Activated CD4-positive, CD25-positive, alpha-beta regulatory T cell (primary cell): Measurements from ENCODE around the gene CYP19A1.

Experiments used
- DNase-seq, 4 experiments: peaks; one replicate each; lab custom pipeline; 2025; lab: John Stamatoyannopoulos, UW

The CYP19A1 gene

DNA sequence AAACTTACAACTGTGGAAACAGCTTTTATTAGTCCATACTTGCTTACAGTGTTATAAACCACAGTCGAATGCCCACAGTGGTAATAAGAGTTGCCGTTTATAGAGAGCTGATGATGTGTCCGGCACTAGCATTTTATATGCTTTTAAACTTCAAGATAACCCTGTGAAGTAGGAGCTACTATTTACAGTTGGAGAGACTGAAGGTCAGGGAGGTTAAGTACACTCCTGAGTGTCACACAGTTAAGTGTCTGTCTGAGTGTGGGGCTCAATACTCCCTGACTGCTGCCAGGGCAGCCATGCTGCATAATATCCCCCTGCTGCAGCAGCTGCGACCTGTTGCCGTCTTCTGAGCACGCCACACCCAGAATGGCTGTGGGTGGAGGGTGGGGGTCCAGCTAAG lies 153.8 kb downstream of the CYP19A1 start:
- no peak for DNase-seq

DNA sequence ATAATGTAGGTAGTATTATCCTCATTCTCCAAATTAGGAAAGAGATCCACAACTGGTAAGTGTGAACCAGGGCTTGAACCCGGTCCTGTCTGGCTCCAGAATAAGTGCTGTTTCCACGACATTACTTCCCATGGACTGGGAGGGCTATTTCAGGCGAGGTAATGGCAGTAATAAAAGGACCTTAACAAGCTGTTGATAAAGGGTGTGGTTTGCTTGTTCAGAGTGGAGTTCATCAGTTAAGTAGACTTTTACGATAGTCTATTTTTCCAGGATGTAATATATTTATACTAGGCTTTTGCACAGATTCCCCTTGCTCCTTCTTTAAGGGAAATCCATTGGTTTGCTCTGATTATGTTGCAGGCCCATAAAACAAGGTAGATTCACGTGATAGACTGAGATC lies 155.3 kb downstream of the CYP19A1 start:
- DNase-seq: no peak

DNA sequence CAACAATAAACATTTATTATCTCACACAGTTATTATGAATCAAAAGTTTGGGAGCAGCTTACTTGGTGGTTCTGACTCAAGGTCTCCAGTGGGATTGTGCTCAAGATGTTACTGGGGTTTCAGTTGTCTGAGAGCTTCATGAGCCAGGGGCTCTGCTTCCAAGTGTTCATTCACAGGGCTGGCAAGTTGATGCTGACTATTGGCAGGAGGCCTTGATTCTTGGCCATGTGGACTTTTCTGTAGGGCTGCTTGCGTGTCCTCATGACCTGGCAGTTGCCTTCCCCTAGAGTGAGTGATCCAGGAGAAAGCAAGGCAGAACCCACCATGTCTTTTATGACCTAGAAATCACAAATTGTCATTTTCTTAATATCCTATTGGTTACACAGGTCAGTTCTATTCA lies 156.5 kb downstream of the CYP19A1 start:
- no peak for DNase-seq

DNA sequence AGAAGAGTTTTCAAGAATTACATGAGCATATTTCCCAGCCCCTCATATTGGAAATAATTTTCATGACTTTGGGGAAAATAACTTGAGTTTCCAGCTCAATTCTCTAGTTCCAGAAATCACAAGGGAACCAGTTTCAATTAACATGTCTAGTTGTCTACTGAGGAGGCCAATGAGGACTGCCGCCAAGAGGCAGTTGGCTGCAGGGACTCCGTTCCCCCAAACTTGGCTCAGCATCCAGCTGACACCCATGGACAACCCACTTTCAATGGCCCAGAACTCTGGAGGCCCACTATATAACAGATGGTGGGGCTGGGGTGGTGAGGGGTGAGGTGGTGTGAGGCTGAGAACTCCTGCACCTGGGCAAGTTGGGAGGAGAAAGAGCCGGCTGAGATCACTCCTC lies 157.2 kb downstream of the CYP19A1 start:
- DNase-seq: no peak

DNA sequence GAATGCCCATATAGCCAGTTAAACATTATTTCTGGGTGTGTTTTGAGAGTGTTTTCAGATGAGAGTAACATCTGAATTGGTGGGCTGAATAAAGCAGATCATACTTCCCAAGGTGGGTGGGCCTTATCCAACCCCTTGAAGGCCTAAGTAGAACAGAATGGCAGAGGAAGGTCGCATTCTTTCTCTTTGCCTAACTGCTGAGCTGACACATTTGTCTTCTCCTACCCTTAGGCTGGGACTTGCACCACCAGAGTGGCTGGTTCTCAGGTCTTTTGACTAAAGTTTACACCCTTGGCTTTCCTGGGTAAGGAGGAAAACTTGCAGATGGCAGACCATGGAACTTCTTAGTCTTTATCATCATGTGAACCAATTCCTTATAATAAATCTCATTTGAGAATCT lies 157.9 kb downstream of the CYP19A1 start:
- no peak for DNase-seq

DNA sequence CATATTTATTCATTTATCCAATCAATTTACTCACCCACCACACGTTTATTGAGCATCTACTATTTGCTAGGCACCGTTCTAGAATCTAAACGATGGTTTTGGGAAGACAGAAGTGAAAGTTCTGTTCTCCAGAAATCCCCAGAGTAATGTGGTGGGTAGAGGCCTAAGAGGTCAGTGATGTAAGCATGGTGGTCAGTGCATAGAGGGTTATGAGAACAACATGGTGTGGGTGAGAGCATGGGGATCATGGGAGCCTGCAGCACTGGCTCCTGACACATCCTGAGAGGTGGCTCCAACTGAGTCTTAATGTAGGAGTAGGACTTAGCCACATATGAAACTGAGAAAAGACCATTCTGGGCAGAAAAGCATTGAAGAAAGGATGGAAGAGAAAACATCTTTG lies 158.4 kb downstream of the CYP19A1 start:
- DNase-seq: no peak

DNA sequence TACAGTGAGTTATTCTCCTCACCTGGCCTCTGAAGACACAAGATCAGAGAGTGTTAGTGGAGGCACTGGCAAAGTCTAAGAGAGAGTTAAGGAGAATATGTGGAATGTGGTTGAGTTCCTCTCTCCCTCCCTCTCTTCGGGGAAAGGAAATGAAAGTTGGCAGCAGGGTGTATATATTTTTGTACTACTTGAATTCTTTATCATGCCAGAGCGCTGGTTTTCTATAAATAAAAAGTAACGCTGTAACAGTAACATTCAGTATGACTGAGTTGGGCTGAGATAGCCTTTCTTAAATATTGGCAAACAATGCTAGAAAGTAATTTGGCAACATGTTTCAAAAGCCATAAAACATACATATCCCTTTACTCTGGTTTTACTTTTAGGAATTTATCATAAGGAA lies 166.2 kb downstream of the CYP19A1 start:
- DNase-seq: no peak

DNA sequence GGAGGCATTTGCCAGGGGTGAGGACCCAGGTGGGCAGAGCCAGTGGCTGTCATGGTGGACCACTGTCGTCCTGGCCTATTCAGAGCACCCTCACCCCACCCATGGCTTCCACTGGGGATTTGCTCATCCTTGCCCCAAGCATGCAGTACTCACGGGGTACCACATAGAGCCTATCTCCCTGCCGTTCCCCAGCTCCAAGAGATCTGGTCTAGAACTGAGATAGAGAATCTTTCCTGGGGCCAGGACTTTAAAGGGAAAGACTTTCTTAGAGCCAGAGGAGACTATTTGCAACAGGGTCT lies 166.8 kb downstream of the CYP19A1 start:
- DNase-seq: no peak

DNA sequence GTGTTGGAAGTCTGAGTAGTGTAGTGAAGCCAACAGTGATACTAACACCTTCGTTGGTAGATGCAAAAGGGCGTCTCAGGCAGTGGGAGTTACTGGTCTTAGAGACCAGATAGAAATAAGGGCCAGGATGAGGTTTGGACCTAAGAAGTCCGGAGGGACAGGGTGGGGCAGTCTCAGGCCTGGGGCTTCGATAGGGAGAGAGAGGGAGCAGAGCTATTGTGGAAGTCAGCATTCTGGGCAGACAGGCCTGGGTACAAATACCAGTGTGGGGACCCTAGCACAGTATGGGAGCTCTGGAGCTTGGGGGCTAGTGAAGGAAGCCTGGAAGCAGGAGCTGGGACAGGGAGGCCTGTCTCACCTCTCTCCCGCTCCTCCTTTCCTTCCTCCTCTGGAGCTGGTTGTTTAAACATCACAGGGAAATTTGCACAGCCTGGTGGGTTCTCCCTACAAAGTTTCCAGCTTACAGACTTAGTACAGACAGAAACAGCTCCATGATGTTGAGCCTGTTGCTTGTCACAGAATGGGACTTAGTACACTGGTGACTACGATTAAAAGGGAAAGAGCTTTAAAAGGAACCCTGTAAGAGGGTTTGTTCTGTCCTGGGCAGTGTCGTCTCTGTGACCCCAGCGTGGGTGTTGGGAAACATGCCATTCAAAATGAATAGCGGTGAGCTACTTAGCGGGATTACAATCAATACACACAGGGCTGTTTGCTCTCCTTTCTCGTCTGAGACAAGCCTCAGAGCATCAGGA lies 167.3 kb downstream of the CYP19A1 start:
- DNase-seq: no peak

DNA sequence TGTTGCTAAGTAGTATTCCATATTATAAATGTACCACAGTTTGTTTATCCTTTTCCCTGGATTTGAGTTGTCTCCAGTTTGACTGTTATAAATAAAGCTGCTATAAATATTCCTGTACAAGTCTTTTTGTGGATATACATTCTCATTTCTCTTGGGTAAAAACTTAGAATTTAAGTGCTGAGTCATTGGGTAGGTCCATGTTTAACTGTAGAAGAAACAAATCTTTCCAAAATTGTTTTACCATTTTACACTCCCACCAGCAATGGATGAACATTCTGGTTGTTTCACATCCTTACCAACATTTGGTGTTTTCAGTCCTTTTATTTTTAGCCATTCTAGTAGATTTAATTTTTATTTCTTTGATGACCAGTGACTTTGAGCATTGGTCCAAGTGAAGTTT lies 169.7 kb downstream of the CYP19A1 start:
- no peak for DNase-seq

DNA sequence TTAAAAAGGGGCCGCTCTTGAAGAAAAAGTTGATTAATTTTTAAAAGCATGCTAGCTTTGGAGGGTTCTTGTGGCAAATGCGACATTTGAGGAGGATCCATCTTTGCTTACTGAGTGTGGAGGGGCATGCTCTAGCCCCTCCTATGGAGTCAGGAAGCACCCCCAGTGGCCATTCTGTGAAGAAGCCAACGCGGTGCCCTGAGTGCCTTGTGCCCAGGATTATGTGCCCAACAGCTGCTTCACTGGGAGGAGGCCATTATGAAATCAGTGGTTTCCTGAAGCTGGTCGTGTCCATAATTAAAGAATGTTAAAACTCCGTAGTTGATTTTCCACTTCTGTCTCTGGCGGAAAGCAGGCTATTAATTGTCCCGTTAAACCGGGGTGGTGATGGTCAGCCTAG lies 174.6 kb downstream of the CYP19A1 start:
- DNase-seq: no peak

DNA sequence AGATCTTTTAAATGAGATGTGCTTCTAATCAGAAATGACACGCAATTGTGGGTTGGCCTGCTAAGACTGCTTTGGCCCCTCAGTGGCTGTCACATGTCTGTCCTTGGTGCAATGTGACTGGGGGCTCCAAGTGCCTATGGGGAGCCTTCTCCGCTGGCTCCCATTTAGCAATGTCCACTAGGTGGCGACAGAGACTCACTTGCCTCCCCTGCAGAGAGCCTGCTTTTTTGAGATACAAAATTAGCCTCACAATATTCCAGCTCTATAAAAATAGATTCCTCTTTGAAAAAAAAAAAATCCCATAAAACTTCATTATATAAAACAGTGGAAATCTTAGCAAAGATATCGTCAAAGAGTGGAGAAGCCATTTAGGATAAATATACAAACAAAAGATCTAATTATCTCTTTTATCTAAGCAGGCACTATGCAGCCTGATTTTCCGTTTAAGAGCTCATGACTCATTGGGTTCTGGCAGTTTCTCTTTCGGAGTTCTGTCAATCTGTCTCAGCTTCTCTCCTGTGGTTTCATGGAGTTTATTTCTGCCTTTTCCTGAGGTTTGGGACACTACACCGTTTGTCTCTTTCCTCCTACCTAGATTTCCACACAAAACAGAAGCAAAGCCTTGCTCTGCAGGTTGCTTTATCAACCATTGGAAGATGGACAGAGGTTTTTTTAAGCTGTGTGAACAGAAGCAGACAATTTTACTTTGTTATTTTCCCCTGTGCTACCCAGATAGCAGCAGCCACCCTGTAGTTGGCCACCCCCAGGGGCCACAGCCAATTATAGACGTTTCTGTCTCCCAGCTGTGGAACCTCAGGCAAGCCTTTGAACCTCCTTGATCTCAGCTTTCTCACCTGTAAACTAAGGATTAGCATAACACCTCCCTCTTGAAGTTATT lies 175.3 kb downstream of the CYP19A1 start:
- peak in 3 of 4 experiments; percentile 15 to 29 (median 27) for DNase-seq

DNA sequence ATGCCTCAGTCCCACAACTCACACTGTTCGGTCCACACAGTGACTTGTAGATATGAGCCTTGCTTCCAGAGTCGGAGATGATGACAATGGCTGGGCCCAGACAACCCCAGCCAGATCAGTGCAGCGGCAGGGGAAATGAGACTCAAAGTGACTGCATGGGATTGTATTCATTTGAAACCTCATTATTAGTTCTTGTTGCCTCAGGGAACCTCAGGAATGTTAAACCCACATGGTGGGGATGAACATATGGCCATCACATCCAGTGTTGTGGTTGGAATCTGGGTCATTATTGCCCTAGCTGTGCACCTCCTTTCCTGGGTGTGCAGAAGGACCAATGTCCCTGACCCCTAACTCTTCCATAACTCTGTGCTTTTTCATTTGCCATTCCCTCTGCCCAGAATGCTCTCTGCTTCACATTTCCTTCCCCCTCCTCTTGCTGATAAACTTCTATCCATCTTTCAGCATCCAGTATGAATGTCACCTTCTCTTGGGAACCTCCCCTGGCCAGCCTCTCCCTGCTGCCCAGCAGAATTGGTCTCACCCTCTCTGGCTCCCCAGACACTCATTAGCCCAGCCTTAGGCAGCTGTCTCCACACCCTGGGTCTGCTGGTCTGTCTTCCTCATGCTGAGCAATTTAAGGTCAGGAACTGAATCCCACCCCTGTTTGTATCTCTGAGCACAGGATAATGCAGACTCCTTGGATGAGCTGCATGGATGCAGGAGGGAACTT lies 176.7 kb downstream of the CYP19A1 start:
- no peak for DNase-seq

DNA sequence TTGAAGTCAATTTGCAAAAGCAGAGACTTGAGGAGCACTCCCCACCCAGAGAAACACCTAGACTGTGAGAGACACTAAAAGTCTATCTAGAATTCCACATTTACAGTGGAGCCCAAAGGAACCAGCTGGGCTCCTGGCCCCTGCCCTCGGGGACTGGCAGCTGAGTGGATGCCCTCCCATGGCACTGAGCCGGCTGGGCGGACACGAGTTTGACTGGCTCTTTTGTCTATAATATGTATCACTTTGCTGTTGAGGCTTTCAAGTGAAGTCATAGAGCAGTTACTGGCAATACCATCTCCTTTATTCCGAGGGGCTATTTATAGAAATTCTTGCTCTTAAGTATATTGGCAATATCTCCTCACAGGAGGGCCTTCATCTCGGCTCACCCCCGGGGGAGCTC lies 177.9 kb downstream of the CYP19A1 start:
- DNase-seq: no peak
